Common myeloid progenitor, CD34-positive (primary cell): ENCODE results near the gene STK32B.

ENCODE experiments used
- CTCF ChIA-PET: fragments of 350-600 bp; sonication (Branson Sonifier 250); formaldehyde crosslinking; loops from one replicate; lab custom pipeline; 2021; ENCODE audit warnings: antibody characterized with exemption; lab: Charles Lee
- POLR2A ChIA-PET: fragments of 350-600 bp; sonication (Branson Sonifier 250); formaldehyde crosslinking; loops from one replicate; lab custom pipeline; 2021; ENCODE audit warnings: antibody characterized with exemption; lab: Charles Lee
- DNase-seq, 3 donors: peaks; one replicate each; pipeline versions ENCODE4 v3.0.0 to v3.0.0-alpha.2; 2013
- H3K27ac ChIP-seq, 2 experiments: 1 replicate in 1 of 2; 2 replicates in 1 of 2; pipeline ENCODE4 v1.7.0; 2013; ENCODE audit warnings: inconsistent platforms in 2 of 2, low read length in 2 of 2, mild to moderate bottlenecking in 2 of 2, low read depth in 1 of 2, moderate library complexity in 1 of 2; ENCODE audit not compliant: severe bottlenecking in 2 of 2, insufficient read depth in 1 of 2, poor library complexity in 1 of 2
- H3K27me3 ChIP-seq, 5 experiments: replicated peaks in 2 of 5; 1 replicate in 3 of 5; 2 replicates in 2 of 5; pipeline versions ENCODE4 v1.6.1 to v1.7.0; 2013; ENCODE audit warnings: low read length in 4 of 5, mild to moderate bottlenecking in 2 of 5, moderate library complexity in 2 of 5, inconsistent platforms in 1 of 5; ENCODE audit not compliant: insufficient read depth in 5 of 5, control insufficient read depth in 4 of 5
- H3K36me3 ChIP-seq, 4 experiments: 1 replicate in 2 of 4; 2 replicates in 2 of 4; pipeline versions ENCODE4 v1.6.1 to v1.7.0; 2013; ENCODE audit warnings: low read length in 3 of 4, control low read depth in 1 of 4, mild to moderate bottlenecking in 1 of 4; ENCODE audit not compliant: control insufficient read depth in 4 of 4, insufficient read depth in 4 of 4
- H3K4me1 ChIP-seq, 4 experiments: 1 replicate in 3 of 4; 2 replicates in 1 of 4; pipeline versions ENCODE4 v1.6.1 to v1.7.1; 2013; ENCODE audit warnings: low read length in 3 of 4, mild to moderate bottlenecking in 3 of 4, control low read depth in 1 of 4, inconsistent platforms in 1 of 4, moderate library complexity in 1 of 4; ENCODE audit not compliant: control insufficient read depth in 4 of 4, insufficient read depth in 4 of 4; ENCODE audit errors: control extremely low read depth in 1 of 4
- H3K4me3 ChIP-seq, 7 experiments: 1 replicate in 4 of 7; 2 replicates in 3 of 7; pipeline versions ENCODE4 v1.5.1 to v1.7.0; 2013; ENCODE audit warnings: mild to moderate bottlenecking in 7 of 7, low read length in 6 of 7, moderate library complexity in 6 of 7, inconsistent platforms in 2 of 7, low read depth in 2 of 7, control low read depth in 1 of 7; ENCODE audit not compliant: insufficient read depth in 4 of 7, control insufficient read depth in 1 of 7; ENCODE audit errors: extremely low read depth in 1 of 7
- H3K9me3 ChIP-seq, 5 experiments: 1 replicate in 4 of 5; 2 replicates in 1 of 5; pipeline versions ENCODE4 v1.6.1 to v1.7.1; 2013; ENCODE audit warnings: low read length in 4 of 5, mild to moderate bottlenecking in 2 of 5, inconsistent platforms in 1 of 5, low read depth in 1 of 5, moderate library complexity in 1 of 5; ENCODE audit not compliant: control insufficient read depth in 4 of 5, insufficient read depth in 2 of 5; ENCODE audit errors: control extremely low read depth in 1 of 5
- WGBS: methylation state at CpG from one replicate; pipeline ENCODE4 v1.1.5; 2013; ENCODE audit not compliant: insufficient coverage; 5-methylcytosine and 5-hydroxymethylcytosine counted together

STK32B gene

GRCh38 chr4:5213087-5213595 lies 161.9 kb downstream of the STK32B start:
- H3K27ac ChIP-seq = no peak overlapping the region
- POLR2A ChIA-PET = no interaction called here

GRCh38 chr4:5215321-5215720 lies 164.0 kb downstream of the STK32B start:
- POLR2A ChIA-PET = no interaction called here
- H3K9me3 ChIP-seq = no peaks in the 10 kb centered on the region
- no peaks in the 10 kb centered on the region for H3K27me3 ChIP-seq
- WGBS = 100% methylated on average over 1 of the region's 2 CpGs
- H3K4me3 ChIP-seq = no peak overlapping the region
- CTCF ChIA-PET = no interaction called here
- H3K27ac ChIP-seq = no peak overlapping the region
- H3K36me3 ChIP-seq = no peaks in the 10 kb centered on the region
- no peaks in the 10 kb centered on the region for H3K4me1 ChIP-seq
- no peak for DNase-seq

More at GRCh38 chr4:5213087-5213595, 161.9 kb downstream of the STK32B start:
- no peaks in the 10 kb centered on the region for H3K36me3 ChIP-seq
- no peaks in the 10 kb centered on the region for H3K27me3 ChIP-seq
- H3K9me3 ChIP-seq = no peaks in the 10 kb centered on the region
- H3K4me3 ChIP-seq = no peak overlapping the region
- H3K4me1 ChIP-seq = no peaks in the 10 kb centered on the region
- CTCF ChIA-PET = no interaction called here
- DNase-seq = no peak
- WGBS = 100% methylated on average over 2 of the region's 4 CpGs

GRCh38 chr4:5217421-5217820 lies 166.1 kb downstream of the STK32B start:
- peaks cover 0 to 11% (median 5%) of the 10 kb centered on the region in 5 experiments for H3K9me3 ChIP-seq

GRCh38 chr4:5218376-5219069 lies 167.2 kb downstream of the STK32B start:
- H3K36me3 ChIP-seq = peaks cover 0 to 2% (median 0%) of the 10 kb centered on the region in 4 experiments
- no peaks in the 10 kb centered on the region for H3K4me1 ChIP-seq
- DNase-seq = no peak
- 96% methylated on average over 10 of the region's 12 CpGs for WGBS
- ChIA-PET CTCF (no interaction called here), POLR2A (no interaction called here)
- no peak overlapping the region for H3K4me3 ChIP-seq
- H3K27me3 ChIP-seq = no peaks in the 10 kb centered on the region
- no peak overlapping the region for H3K27ac ChIP-seq
- H3K9me3 ChIP-seq = peaks cover 0 to 17% (median 5%) of the 10 kb centered on the region in 5 experiments

More at GRCh38 chr4:5217421-5217820, 166.1 kb downstream of the STK32B start:
- no peak overlapping the region for H3K27ac ChIP-seq
- no peaks in the 10 kb centered on the region for H3K27me3 ChIP-seq
- DNase-seq = no peak
- H3K4me3 ChIP-seq = no peak overlapping the region
- CTCF ChIA-PET = no interaction called here
- H3K4me1 ChIP-seq = no peaks in the 10 kb centered on the region
- POLR2A ChIA-PET = no interaction called here
- peaks cover 0 to 2% (median 0%) of the 10 kb centered on the region in 4 experiments for H3K36me3 ChIP-seq
- WGBS = 100% methylated on average over 1 of the region's 1 CpG

GRCh38 chr4:5220028-5220427 lies 168.7 kb downstream of the STK32B start:
- Histone ChIP-seq H3K4me1 (no peaks in the 10 kb centered on the region), H3K4me3 (no peak overlapping the region), H3K27ac (no peak overlapping the region), H3K9me3 (peaks cover 0 to 17% (median 5%) of the 10 kb centered on the region in 5 experiments), H3K27me3 (no peaks in the 10 kb centered on the region), H3K36me3 (peaks cover 0 to 2% (median 0%) of the 10 kb centered on the region in 4 experiments)
- peak in 1 of 3 donors; percentile 3 for DNase-seq
- CTCF ChIA-PET = no interaction called here
- POLR2A ChIA-PET = no interaction called here
- no CpG with 5 or more reads among the region's 4 CpGs for WGBS

- Histone ChIP-seq H3K4me3 (no peak overlapping the region), H3K36me3 (peaks cover 0 to 2% (median 0%) of the 10 kb centered on the region in 4 experiments), H3K27me3 (no peaks in the 10 kb centered on the region), H3K27ac (no peak overlapping the region), H3K4me1 (no peaks in the 10 kb centered on the region), H3K9me3 (peaks cover 0 to 17% (median 5%) of the 10 kb centered on the region in 5 experiments)
- DNase-seq = no peak
- ChIA-PET CTCF (no interaction called here), POLR2A (no interaction called here)
These were observed 170.8 kb downstream of the STK32B start for GRCh38 chr4:5222047-5222446.

GRCh38 chr4:5222951-5223350 lies 171.7 kb downstream of the STK32B start:
- H3K9me3 ChIP-seq = peaks cover 0 to 17% (median 5%) of the 10 kb centered on the region in 5 experiments
- H3K27me3 ChIP-seq = no peaks in the 10 kb centered on the region
- H3K36me3 ChIP-seq = peaks cover 0 to 2% (median 0%) of the 10 kb centered on the region in 4 experiments
- ChIA-PET POLR2A (no interaction called here), CTCF (no interaction called here)
- no peak overlapping the region for H3K27ac ChIP-seq
- WGBS = 83% methylated on average over 1 of the region's 1 CpG
- H3K4me1 ChIP-seq = no peaks in the 10 kb centered on the region
- no peak for DNase-seq
- no peak overlapping the region for H3K4me3 ChIP-seq
